GM18508 (cell line): ENCODE results near the gene CCM2.

Source experiments
- ATAC-seq: cut with Tn5 transposase; IDR thresholded peaks from one replicate; pipeline ENCODE4 v1.9.1; 2021; ENCODE audit warnings: moderate number of reproducible peaks; ENCODE audit not compliant: insufficient read depth, unreplicated experiment

Gene CCM2

DNA sequence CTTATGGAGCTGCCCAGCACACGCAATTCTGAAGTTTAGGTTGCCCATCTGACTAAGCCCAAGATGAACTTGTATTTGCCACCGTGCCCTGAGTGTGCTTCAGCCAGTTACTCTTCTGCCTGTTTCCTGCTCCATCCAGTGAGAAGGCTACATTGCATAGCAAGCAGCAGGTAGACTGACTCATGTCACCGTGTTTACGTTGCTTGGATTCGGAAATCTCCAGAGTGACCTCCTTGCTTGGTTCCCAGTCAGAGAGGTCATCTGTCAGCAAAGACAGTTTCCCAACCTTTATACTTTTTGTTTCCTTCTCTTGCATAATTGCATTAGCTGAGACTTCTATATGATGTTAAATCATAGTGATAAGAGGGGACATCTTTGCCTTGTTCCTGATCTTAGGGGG, 57.9 kb downstream of the CCM2 start:
- ATAC-seq, result no peak

DNA sequence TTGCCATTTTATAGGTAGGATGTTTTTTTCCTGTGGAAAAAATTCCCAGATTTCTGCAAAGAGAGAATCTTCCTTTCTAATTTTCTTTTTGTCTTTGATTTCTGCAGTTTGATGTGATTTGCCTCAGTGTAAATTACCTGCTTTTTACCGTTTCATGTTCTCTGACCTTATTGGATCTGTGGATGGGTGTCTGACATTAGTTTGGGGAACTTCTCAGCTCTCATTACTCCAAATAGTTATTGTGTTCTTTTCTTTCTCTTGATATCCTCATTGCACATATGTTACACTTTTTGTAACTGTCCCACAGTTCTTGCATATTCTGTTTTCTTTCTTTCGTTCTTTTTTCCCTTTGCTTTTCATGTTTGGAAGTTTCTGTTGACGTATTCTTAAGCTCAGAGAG, 60.3 kb downstream of the CCM2 start:
- ATAC-seq, result no peak

DNA sequence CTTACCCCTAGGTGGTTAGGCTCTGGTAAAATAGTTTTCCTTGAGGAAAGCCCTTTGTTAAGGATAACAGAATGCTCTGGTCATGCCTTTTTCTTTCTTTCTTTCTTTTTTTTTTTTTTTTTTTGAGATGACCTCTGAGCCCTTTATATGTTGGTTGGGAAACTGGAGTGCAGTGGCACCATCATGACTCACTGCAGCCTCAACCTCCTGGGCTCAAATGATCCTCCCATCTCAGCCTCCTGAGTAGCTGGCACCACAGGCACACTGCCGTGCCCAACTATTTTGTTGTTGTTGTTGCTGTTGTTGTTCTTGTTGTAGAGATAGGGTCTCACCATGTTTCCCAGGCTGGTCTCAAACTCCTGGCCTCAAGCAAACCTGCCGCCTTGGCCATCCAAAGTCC, 61.4 kb downstream of the CCM2 start:
- no peak for ATAC-seq

DNA sequence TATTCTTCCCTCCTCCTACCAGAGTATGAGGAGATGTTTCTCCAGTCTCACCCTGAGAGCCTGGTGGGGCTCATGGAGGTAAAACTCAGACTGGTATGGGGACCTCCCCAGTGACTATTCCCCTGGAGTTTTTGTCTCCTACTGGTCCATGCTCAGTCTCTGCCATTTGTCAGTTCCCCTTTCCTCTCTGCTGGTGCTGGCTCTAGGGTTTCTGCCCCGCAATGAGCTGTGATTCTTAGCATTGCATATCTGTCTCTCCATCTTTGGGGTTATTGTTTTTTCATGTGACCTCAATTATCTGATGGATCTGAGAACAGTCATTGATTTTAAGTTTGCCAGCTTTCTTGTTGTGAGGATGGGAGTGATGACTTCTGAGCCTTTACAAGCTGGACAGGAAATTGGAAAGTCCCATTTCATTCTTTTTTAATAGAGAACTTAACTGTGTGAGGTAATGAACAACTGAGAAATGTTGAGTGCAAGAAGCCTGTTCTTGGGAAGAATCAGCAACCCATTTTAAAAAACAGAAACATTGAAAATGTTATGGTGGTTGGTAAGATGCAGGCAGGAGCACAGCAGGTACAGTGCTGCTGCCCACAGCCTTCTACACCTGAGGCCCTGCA, 61.9 kb downstream of the CCM2 start:
- no peak for ATAC-seq

DNA sequence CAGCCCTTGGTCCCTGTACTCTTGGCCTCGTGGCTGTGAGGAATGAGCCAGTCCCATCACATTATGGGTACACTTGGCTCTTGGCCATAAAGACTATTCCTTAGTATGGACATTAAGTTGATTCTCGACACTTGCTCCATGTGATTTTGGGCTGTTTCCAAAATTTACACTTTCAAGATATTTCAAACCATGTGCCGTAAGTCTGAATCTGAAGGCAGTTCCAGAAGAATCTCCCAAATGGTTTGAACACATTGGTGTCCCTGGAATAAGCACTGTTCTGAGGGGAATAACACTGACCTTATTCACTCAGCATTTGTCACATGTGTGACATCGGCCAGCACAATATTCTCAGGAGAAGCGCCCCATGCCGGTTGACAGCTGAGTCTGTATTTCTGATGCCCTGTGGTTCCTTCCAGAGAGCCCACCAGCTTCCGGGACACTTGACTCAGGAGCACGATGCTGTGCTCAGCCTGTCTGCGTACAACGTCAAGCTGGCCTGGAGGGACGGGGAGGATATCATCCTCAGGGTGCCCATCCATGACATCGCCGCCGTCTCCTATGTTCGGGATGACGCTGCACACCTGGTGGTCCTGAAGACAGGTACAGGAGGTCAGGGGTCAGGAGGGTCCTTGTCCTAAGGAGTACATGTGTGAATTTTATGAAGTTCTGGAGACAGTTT, 64.2 kb downstream of the CCM2 start:
- ATAC-seq, result no peak

DNA sequence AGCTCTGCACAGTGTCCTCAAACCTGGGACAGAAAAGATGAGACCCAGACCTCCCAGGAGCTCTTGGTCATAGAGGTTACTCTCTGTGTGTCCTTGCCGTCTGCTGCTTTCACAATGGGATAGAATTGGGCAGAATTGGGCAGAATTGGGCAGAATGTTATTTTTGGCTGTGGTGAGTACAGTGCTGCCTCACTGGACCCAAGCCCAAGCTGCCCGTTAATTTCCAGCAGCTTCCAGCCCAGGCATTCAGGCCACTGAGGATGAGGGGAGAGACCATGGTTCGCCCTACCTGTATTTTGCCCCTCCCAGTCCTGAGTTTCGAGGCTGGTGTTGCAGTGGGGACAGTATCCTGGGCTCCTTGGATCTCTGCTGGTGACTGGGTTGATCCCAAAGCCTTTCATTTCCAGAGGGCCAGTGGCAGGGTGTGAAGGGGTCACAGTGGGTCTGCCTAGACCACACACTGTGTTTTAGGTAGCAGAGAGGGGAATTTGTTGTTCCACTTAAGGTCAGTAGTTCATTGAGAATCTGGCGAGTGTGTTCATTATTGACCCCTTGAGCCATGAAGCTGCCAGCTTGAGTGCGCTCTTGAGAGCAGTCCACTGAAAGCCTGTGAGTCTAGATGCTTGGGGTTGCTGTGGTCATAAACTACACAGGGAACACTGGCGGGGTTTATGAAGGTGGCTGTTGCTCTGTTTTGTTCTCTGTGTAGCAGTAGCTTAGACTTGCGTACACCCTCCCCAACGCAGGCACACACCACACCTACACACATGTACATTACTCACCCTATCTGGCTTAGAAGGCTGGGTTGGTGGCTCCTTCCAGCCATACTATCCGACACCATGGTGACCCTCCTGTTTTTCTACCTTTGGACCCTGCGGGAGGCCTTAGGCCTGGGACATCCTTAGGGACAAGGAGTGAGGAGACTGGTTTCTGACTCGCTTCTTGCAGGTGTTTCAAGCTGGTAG, 65.3 kb downstream of the CCM2 start:
- ATAC-seq, result no peak

DNA sequence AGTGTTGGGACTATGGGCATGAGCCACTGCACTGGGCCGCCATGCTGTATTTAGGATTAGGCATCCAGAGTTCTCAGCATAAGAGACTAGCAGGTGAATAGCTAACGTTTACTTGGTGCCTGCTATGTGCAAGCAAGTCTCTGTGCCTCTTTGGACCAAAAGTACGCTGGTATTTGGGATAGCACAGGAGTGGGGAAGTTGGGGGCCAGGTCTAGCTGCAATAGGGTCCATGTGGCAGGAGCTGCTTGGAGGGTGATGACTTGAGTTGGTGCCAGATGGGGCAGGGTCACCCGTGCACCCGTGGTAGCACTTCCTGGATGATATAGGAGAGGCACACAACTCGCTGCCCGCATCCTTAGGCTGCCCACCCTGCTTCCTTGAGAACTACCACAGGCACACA, 66.4 kb downstream of the CCM2 start:
- no peak for ATAC-seq

DNA sequence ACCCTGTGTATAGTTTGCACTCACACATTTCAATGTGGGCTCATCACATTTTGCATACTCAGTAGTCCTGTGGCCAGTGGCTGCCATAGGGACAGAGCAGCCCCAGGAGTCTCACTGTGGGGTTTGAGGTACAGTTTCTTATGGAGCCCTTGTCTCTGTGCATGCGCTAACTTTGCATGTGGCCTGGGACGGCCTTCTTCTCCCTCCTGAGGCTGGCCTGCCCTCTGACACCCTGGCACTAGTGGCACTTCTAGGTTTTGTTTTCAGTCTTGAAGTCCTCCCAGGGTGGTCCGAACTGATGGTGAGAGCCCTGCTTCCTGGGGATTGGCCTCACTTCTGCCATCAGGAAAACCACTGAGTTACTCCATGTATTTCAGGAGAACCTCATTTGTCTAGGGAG, 67.6 kb downstream of the CCM2 start:
- no peak for ATAC-seq

DNA sequence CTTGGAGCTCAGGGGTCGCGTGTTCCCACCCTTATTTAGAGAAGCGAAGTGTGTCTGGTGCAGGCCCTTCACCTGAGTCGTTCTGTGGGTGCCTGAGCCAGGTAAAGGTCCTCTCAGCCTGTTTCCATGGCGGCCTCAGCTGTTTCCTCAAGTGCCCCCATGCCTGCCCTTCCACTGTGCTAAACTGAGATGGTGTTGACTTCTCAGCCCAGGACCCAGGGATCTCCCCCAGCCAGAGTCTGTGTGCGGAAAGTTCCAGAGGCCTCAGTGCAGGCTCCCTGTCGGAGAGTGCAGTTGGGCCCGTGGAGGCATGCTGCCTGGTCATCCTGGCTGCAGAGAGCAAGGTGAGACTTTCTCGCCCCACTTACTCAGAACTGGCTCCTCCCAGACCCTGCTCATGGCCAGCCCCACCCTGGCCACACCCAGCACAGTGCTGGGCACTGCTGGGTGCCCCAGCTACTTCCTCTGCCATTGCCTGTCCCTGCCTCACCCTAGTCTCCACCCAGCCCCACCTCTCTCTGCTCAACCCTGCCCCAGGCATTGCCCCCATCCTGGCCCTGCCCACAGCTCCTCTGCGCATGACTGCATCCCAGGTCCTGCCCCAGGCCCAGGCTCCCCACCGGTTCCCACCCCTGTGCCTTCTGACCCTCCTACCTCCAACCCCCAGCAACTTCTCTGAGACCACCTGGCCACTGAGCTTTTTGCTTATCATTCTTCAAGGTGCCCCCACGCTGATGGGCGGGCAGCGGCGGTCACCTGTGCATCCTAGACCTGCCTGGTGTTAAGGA, 68.4 kb downstream of the CCM2 start:
- ATAC-seq, result no peak

DNA sequence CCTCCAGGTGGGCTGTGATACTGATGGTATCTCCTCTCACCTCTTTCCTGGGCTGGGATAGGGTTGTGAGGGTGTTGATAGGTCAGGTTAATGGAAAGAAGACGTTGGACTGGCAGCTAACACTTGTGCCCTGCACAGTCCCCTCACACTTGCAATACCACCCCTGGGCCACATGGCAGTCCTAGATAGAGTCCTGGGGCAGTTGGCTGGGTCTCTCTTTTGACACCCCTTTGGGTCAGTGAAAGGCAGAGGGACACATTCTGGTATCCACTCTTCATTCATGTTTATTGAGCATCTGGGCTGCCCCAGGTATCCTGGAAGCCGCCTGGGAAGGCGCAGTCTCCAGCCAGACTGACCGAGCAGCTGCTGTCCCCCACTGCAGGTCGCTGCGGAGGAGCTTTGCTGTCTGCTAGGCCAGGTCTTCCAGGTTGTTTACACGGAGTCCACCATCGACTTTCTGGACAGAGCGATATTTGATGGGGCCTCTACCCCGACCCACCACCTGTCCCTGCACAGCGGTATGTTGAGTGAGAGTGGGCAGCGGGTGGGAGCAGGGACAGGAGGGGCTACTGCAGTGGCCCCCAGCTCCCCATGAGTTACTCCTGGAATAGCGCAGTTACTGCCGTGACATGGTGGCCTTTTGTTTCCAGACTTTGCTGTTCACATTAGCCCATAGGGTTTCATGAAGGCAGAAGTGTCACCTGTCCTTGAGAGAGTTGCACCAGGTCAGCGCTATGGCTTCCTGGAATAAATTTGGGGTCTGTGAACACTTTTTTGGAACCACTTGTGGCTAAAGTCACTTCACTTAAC, 69.6 kb downstream of the CCM2 start:
- ATAC-seq, result no peak

DNA sequence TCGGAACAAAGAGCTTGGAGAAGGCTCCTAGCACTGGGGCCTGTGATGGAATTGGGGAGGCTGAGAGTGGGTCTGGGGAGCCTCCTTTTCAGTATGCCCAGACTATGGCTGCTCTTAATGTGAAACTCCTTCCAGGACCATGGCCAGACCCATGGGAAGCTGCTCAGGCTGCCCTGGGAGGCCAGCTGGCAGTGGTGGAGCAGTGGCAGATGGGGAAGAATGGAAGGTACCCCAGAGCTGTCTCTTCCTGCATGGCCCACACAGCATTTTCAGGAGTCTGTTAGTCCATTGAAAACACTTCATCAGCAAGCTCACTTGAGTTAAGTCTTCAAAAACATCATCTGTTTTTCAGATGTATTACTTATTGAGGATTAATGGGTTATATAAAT, 70.2 kb downstream of the CCM2 start:
- no peak for ATAC-seq

DNA sequence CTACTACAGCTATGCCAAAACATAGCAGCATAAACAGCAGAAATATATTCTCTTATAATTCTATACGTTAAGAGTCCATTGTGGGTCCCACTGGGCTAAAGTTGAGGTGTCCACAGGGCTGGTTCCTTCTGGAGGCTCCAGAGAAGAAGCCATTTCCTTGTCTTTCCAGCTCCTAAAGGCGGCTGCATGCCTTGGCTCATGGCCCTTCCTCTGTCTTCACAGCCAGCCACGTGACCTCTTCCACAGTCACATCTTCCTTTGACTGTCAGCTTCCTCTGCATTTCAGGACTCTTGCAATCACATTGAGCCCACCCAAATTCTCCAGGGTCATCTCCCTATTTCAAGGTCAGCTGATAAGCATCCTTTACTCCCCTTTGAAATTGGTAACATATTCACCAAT, 71.5 kb downstream of the CCM2 start:
- no peak for ATAC-seq

DNA sequence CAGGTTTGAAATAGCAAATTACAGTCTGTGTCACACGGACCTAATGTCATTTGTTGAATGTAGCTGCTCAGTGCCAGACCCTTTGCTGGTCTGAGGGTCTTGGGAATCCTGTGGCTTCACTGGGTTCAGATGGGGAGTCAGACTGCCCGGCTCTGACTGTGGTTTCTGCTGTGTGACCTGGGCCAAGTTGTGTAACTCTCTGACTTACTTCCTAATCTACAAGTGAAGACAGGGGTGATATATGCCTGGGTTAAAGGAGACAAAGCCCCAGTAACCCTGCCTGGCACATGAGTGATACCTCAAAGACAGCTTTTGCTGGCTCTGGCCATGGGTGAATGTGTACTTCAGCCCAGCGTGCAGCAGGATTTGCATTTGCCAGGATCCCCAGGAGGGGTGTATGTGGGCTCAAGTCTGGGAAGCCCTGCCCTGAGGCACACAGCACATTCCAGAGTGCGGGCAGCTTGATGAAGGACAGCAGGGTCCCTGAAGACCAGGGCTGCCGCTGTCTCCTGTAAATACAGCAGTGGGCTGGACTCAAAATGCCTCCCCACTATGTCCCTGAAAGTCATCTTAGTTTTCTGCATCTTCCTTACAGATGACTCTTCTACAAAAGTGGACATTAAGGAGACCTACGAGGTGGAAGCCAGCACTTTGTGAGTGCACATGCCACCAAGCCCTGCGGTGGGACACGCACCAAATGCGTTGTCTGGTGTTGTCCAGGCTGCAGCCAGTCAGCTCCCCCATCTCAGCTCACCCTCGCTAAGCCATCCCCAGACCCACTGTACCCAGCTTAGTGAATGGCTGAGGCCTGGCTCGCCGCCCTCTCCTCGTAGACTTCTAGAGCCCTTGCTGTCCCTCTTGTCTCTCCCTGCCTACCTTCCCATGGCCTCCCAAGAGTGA, 72.4 kb downstream of the CCM2 start:
- no peak for ATAC-seq

DNA sequence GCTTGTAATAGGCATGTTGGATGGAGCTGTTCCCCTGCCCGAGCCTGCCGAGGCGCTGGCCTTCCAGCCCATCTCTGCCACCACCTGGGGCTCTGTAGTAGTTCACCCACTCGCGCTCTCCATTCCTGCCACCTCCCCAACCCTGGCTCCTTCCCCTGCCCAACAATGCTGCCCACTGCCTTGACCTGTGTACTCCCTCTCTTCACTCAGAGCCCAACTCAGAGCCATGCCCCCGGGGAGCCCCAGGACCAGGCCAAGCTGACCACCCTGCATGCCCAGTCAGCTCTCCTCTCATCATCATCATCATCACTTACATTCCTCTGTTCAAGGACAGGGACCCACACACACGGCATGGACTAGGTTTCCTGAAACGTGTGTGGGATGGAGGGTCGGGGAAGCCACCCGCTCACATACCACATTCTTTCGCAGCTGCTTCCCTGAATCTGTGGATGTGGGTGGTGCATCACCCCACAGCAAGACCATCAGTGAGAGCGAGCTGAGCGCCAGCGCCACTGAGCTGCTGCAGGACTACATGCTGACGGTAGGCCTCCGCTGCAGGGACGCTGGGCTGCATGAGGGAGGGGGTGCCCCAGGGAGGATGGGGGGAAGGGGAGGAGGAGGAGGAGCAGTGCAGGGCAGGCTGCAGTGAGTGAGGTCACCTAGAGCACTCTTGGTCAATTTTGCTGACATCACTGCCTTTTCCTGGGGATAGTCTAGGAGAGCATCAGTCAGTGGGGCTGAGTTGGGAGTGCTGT, 73.2 kb downstream of the CCM2 start:
- no peak for ATAC-seq

DNA sequence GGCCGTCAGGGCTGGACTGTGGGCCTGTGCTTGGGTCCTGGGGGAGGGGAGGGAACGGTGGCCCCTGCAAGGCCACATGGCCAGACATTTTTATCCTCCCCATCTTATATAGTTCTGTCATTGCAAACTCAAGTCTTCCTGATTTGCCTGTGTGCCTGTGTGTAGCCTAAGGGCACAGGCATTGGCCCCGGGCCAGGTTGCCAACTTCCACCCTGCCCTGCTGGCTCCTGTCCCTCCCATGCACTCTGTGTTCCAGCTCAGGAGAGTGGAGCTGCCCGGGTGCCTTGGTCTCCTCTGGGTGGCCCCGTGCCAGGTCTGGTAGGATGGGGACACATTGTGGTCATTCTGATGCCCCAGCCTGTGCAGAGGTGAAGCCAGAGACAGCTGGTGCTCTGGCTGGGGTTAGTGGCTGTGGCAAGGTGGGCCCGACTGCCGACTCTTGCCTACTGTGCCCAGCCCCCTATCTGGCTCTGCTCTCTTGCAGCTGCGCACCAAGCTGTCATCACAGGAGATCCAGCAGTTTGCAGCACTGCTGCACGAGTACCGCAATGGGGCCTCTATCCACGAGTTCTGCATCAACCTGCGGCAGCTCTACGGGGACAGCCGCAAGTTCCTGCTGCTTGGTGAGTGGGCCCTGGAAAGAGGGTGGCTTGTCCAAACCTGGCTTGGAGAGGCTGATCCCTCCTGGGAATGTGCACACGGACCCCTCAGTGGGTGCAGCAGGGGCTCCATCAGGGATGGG, 74.0 kb downstream of the CCM2 start:
- ATAC-seq, result no peak

DNA sequence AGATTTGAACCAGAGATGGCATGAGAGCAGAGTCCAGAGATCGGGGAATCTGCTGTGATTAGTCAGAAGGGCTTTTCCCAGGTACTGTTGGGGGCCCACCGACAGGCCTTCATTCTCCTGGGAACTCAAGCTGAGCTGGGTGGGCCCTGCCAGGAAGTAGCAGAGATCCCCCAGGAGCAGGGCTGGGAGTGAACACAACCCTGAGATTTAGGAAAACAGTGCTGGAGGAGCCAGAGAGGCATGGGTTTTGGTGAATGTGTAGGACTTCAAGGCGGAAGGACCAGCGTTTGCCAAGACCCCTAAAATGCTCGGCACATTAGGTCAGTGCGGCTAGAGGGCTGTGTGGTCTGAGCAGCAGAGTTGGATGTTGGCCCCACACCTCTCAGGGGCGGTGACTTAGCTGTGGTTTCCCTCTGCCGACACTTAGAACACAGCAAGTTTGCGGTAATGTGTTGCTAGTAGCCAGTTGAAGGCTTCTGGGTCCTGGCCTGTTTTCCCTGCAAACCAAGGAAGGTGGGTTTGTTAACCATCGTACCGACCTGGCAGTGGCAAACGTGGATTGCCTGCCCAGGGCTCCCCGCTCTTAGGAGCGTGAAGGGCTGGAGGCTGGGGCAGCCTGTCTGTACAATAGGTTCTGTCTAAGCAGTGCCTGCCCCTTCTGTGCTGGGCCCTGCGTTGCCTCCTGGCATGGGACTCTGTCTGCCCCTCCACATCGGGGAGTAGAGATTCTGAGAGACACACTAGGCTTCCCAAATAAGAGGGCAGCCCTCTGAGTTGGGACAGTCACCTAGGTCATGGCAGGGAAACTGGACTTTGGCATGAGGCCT, 74.7 kb downstream of the CCM2 start:
- ATAC-seq, result no peak

DNA sequence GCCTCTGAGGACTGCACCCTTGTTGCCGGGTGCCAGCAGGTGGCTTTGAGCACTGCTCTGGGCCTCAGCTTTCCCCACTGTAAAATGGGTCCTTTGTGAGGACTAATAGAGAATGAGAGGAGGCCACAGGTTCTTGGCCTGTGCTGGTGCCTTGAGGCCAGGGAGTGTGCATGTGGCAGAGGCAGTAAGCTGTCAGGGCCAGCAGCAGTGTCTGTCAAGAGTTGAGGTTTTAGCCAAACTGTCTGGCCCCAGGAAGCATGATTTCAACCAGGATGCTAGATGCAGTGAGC, 75.3 kb downstream of the CCM2 start:
- no peak for ATAC-seq
